Rectal smooth muscle tissue (tissue), 1 donor: ENCODE measurements around the gene DUSP7.
"Not testable (repeated sequence)": the region's sequence is repeated elsewhere in the genome, so short reads cannot be mapped to it uniquely, and the experiment has no call there.

Source experiments
- H3K27ac ChIP-seq: one replicate; pipeline ENCODE4 v1.7.0; 2013; ENCODE audit warnings: low read depth, low read length, inconsistent platforms
- H3K27me3 ChIP-seq: one replicate; pipeline ENCODE4 v1.7.0; 2013; ENCODE audit warnings: low read length; ENCODE audit not compliant: control insufficient read depth, insufficient read depth
- H3K36me3 ChIP-seq: one replicate; pipeline ENCODE4 v1.7.0; 2013; ENCODE audit warnings: low read length; ENCODE audit not compliant: control insufficient read depth, insufficient read depth
- H3K4me1 ChIP-seq: one replicate; pipeline ENCODE4 v1.7.0; 2013; ENCODE audit warnings: low read length; ENCODE audit not compliant: control insufficient read depth, insufficient read depth
- H3K4me3 ChIP-seq: one replicate; pipeline ENCODE4 v1.7.0; 2013; ENCODE audit warnings: low read length
- H3K9ac ChIP-seq: one replicate; pipeline ENCODE4 v1.7.0; 2013; ENCODE audit warnings: low read length

The DUSP7 gene

GRCh38 chr3:52036829-52037228 lies 19.5 kb downstream of the DUSP7 start:
- no peak overlapping the region for H3K27ac ChIP-seq
- no peaks in the 10 kb centered on the region for H3K27me3 ChIP-seq
- no peak overlapping the region for H3K9ac ChIP-seq
- H3K4me1 ChIP-seq = no peaks in the 10 kb centered on the region
- H3K4me3 ChIP-seq = no peak overlapping the region
- no peaks in the 10 kb centered on the region for H3K36me3 ChIP-seq

- Histone ChIP-seq H3K27me3 (no peaks in the 10 kb centered on the region), H3K36me3 (no peaks in the 10 kb centered on the region), H3K4me3 (no peak overlapping the region), H3K27ac (no peak overlapping the region), H3K4me1 (no peaks in the 10 kb centered on the region), H3K9ac (no peak overlapping the region)
Observed at GRCh38 chr3:52036222-52036694, 20.1 kb downstream of the DUSP7 start.

- no peaks in the 10 kb centered on the region for H3K36me3 ChIP-seq
- no peak overlapping the region for H3K9ac ChIP-seq
- no peaks in the 10 kb centered on the region for H3K27me3 ChIP-seq
- no peak overlapping the region for H3K27ac ChIP-seq
- no peaks in the 10 kb centered on the region for H3K4me1 ChIP-seq
- no peak overlapping the region for H3K4me3 ChIP-seq
Observed at GRCh38 chr3:52034651-52035050, 21.7 kb downstream of the DUSP7 start.

- H3K9ac ChIP-seq = no peak overlapping the region
- H3K27me3 ChIP-seq = no peaks in the 10 kb centered on the region
- no peaks in the 10 kb centered on the region for H3K4me1 ChIP-seq
- H3K4me3 ChIP-seq = no peak overlapping the region
- H3K36me3 ChIP-seq = no peaks in the 10 kb centered on the region
- H3K27ac ChIP-seq = no peak overlapping the region
Observed at GRCh38 chr3:52034212-52034611, 22.2 kb downstream of the DUSP7 start.

GRCh38 chr3:52033748-52034147 lies 22.6 kb downstream of the DUSP7 start:
- H3K36me3 ChIP-seq, H3K4me3 ChIP-seq, H3K9ac ChIP-seq, H3K27ac ChIP-seq, H3K4me1 ChIP-seq, H3K27me3 ChIP-seq: not testable (repeated sequence)

GRCh38 chr3:52032702-52033408 lies 23.5 kb downstream of the DUSP7 start:
- H3K27me3 ChIP-seq = no peaks in the 10 kb centered on the region
- H3K36me3 ChIP-seq = no peaks in the 10 kb centered on the region
- H3K9ac ChIP-seq = no peak overlapping the region
- H3K27ac ChIP-seq = no peak overlapping the region
- H3K4me3 ChIP-seq = no peak overlapping the region
- no peaks in the 10 kb centered on the region for H3K4me1 ChIP-seq

GRCh38 chr3:52031896-52032295 lies 24.5 kb downstream of the DUSP7 start:
- Histone ChIP-seq H3K27ac (no peak overlapping the region), H3K36me3 (no peaks in the 10 kb centered on the region), H3K4me3 (no peak overlapping the region), H3K9ac (no peak overlapping the region), H3K27me3 (no peaks in the 10 kb centered on the region), H3K4me1 (no peaks in the 10 kb centered on the region)

- no peaks in the 10 kb centered on the region for H3K36me3 ChIP-seq
- no peaks in the 10 kb centered on the region for H3K4me1 ChIP-seq
- no peaks in the 10 kb centered on the region for H3K27me3 ChIP-seq
- no peak overlapping the region for H3K9ac ChIP-seq
- no peak overlapping the region for H3K4me3 ChIP-seq
- H3K27ac ChIP-seq = no peak overlapping the region
Observed at GRCh38 chr3:52030714-52031310, 25.6 kb downstream of the DUSP7 start.

GRCh38 chr3:52029535-52029934 lies 26.8 kb downstream of the DUSP7 start:
- Histone ChIP-seq H3K27ac (no peak overlapping the region), H3K4me3 (no peak overlapping the region), H3K4me1 (no peaks in the 10 kb centered on the region), H3K36me3 (no peaks in the 10 kb centered on the region), H3K27me3 (no peaks in the 10 kb centered on the region), H3K9ac (no peak overlapping the region)

GRCh38 chr3:52029053-52029452 lies 27.3 kb downstream of the DUSP7 start:
- Histone ChIP-seq H3K4me1 (no peaks in the 10 kb centered on the region), H3K4me3 (no peak overlapping the region), H3K9ac (no peak overlapping the region), H3K27ac (no peak overlapping the region), H3K36me3 (no peaks in the 10 kb centered on the region), H3K27me3 (no peaks in the 10 kb centered on the region)

GRCh38 chr3:52028572-52028971 lies 27.8 kb downstream of the DUSP7 start:
- Histone ChIP-seq H3K27ac (no peak overlapping the region), H3K4me3 (no peak overlapping the region), H3K4me1 (no peaks in the 10 kb centered on the region), H3K36me3 (no peaks in the 10 kb centered on the region), H3K9ac (no peak overlapping the region), H3K27me3 (no peaks in the 10 kb centered on the region)

- no peaks in the 10 kb centered on the region for H3K4me1 ChIP-seq
- H3K9ac ChIP-seq = no peak overlapping the region
- H3K27ac ChIP-seq = no peak overlapping the region
- no peaks in the 10 kb centered on the region for H3K36me3 ChIP-seq
- no peaks in the 10 kb centered on the region for H3K27me3 ChIP-seq
- H3K4me3 ChIP-seq = no peak overlapping the region
Observed at GRCh38 chr3:52026041-52026440, 30.3 kb downstream of the DUSP7 start.

- no peaks in the 10 kb centered on the region for H3K36me3 ChIP-seq
- H3K4me3 ChIP-seq = no peak overlapping the region
- H3K27me3 ChIP-seq = no peaks in the 10 kb centered on the region
- no peaks in the 10 kb centered on the region for H3K4me1 ChIP-seq
- no peak overlapping the region for H3K9ac ChIP-seq
- no peak overlapping the region for H3K27ac ChIP-seq
Observed at GRCh38 chr3:52025453-52025852, 30.9 kb downstream of the DUSP7 start.
